HepG2 (cell line): ENCODE data around the gene CARHSP1. TPM values are rescaled to one million over a fixed set of nuclear protein-coding genes. Genes with fewer than 3 reads are reported as not detected.
A peak's percentile ranks its signal among the peaks of the same experiment; 100 is the strongest.

Source experiments
- ARID5B ChIP-seq: IDR thresholded peaks from 2 replicates; pipeline ENCODE4 v1.4.0; 2020; ENCODE audit warnings: mild to moderate bottlenecking, missing genetic modification reagents
- FOXA3 ChIP-seq: IDR thresholded peaks from 2 replicates; pipeline ENCODE4 v1.6.1; 2016; ENCODE audit warnings: missing genetic modification reagents, missing compliant biosample characterization
- GTF3A ChIP-seq: sonication (generic); formaldehyde crosslinking; conservative IDR thresholded peaks from 2 replicates; pipeline ENCODE4 v1.4.0; 2020; ENCODE audit warnings: mild to moderate bottlenecking, missing genetic modification reagents
- KDM2A ChIP-seq: sonication (generic); formaldehyde crosslinking; IDR thresholded peaks from 2 replicates; pipeline ENCODE4 v1.4.0; 2020; ENCODE audit warnings: low read depth, missing genetic modification reagents, borderline replicate concordance
- MXD3 ChIP-seq: IDR thresholded peaks from 2 replicates; pipeline ENCODE4 v1.6.1; 2016; ENCODE audit warnings: mild to moderate bottlenecking, missing biosample characterization, missing genetic modification reagents
- POLR2G ChIP-seq: fragments of 200-400 bp; formaldehyde crosslinking; IDR thresholded peaks from 2 replicates; pipeline ENCODE4 v1.6.1; 2018; ENCODE audit warnings: mild to moderate bottlenecking, low read depth, low read length, moderate library complexity
- RCOR2 ChIP-seq: IDR thresholded peaks from 2 replicates; pipeline ENCODE4 v1.6.1; 2016; ENCODE audit warnings: missing biosample characterization, missing genetic modification reagents
- SMARCC2 ChIP-seq: fragments of 450-650 bp; IDR thresholded peaks from 2 replicates; pipeline ENCODE4 v1.6.1; 2017; ENCODE audit warnings: antibody characterized with exemption, mild to moderate bottlenecking
- ZNF10 ChIP-seq: sonication (generic); formaldehyde crosslinking; IDR thresholded peaks from 2 replicates; pipeline ENCODE4 v1.4.0; 2020; ENCODE audit warnings: mild to moderate bottlenecking, low read depth, missing genetic modification reagents, borderline replicate concordance
- ZNF143 ChIP-seq: sonication (generic); formaldehyde crosslinking; IDR thresholded peaks from 2 replicates; pipeline ENCODE4 v1.4.0; 2020; ENCODE audit warnings: missing genetic modification reagents
- ZNF318 ChIP-seq: sonication (generic); formaldehyde crosslinking; IDR thresholded peaks from 2 replicates; pipeline ENCODE4 v1.4.0; 2020; ENCODE audit warnings: mild to moderate bottlenecking, missing genetic modification reagents
- ZNF615 ChIP-seq: sonication (generic); formaldehyde crosslinking; IDR thresholded peaks from 2 replicates; pipeline ENCODE4 v1.5.0; 2020; ENCODE audit warnings: mild to moderate bottlenecking, missing genetic modification reagents, borderline replicate concordance
- ZUFSP ChIP-seq: sonication (generic); formaldehyde crosslinking; IDR thresholded peaks from 2 replicates; pipeline ENCODE4 v1.9.0; 2021; ENCODE audit warnings: missing genetic modification reagents, mild to moderate bottlenecking, borderline replicate concordance
- polyA plus RNA-seq, 8 experiments: library from polyadenylated mRNA; depleted of rRNA in 3 of 8; stranded (reverse) in 7 of 8; unstranded in 1 of 8; fragments of >200 nt; fragmentation: Illumina TruSeq in 4 of 8; extraction: Trizol in 4 of 8; gene quantifications; 2 replicates each; pipeline versions ENCODE4 v1.2.1 to v1.2.3, GENCODE V29; 2011 to 2016; ENCODE audit warnings: low read depth in 4 of 8, missing spikeins in 1 of 8, mixed read lengths in 1 of 8; ENCODE audit not compliant: insufficient read depth in 1 of 8
- total RNA-seq, 5 experiments: library from RNA; depleted of rRNA; stranded (reverse); fragments of >200 nt; fragmentation: Illumina TruSeq; extraction: Trizol; gene quantifications; 2 replicates each; pipeline ENCODE4 v1.2.3, GENCODE V29; 2016; ENCODE audit warnings: low read depth in 1 of 5

Gene CARHSP1
- total and polyA plus RNA-seq, 2 of the 13 experiments (the other 11 are each of a cell fraction or from before 2014, with no cell fraction given), result 173 to 345 TPM

GRCh38 chr16:8851761-8852403 lies 16.9 kb downstream of the CARHSP1 start (continued):
- 0 out of 2 replicates have a peak, but pooled peaks have one; percentile 10 for TF ChIP-seq ZNF615
- peak; percentile 13 for TF ChIP-seq KDM2A (CRISPR knock-in tag)
- no peak for TF ChIP-seq FOXA3 (CRISPR knock-in tag)
- TF ChIP-seq MXD3 (CRISPR knock-in tag), result no peak
- TF ChIP-seq ZNF10 (CRISPR knock-in tag), result no peak
- no peak for TF ChIP-seq ZUFSP (CRISPR knock-in tag)
- TF ChIP-seq RCOR2 (CRISPR knock-in tag), result no peak
- no peak for TF ChIP-seq GTF3A (CRISPR knock-in tag)
- TF ChIP-seq ZNF143 (CRISPR knock-in tag), result 0 out of 2 replicates have a peak, but pooled peaks have one; percentile 8
- TF ChIP-seq SMARCC2, result no peak
- TF ChIP-seq POLR2G, result peak; percentile 51; the same call in 1 of the 2 replicates
- TF ChIP-seq ZNF318 (CRISPR knock-in tag), result no peak
- TF ChIP-seq ARID5B, result no peak
